Measurements from ENCODE around the gene NFKBIL1. TPM values are rescaled to one million over a fixed set of nuclear protein-coding genes. Genes with fewer than 3 reads are reported as not detected.

The NFKBIL1 gene
- total RNA-seq, 1 donor from 2014 or later = 33.2 TPM

GRCh38 chr6:31559958-31560696, 12.7 kb downstream of the NFKBIL1 start:
- Mint-ChIP-seq H3K4me3 (ENCODE audit: unreplicated experiment) (no peak overlapping the region), H3K36me3 (ENCODE audit: unreplicated experiment) (peaks cover 30% of the 10 kb centered on the region), H3K27me3 (ENCODE audit: unreplicated experiment) (no peaks in the 10 kb centered on the region), H3K27ac (ENCODE audit: unreplicated experiment) (peak overlapping the region; percentile 72), H3K9me3 (ENCODE audit: unreplicated experiment) (no peaks in the 10 kb centered on the region), H3K4me1 (ENCODE audit: unreplicated experiment) (peaks cover 25% of the 10 kb centered on the region)
- DNase-seq (ENCODE audit: extremely low spot score, unreplicated experiment) = no peak
- TF ChIP-seq, protein P1, sequence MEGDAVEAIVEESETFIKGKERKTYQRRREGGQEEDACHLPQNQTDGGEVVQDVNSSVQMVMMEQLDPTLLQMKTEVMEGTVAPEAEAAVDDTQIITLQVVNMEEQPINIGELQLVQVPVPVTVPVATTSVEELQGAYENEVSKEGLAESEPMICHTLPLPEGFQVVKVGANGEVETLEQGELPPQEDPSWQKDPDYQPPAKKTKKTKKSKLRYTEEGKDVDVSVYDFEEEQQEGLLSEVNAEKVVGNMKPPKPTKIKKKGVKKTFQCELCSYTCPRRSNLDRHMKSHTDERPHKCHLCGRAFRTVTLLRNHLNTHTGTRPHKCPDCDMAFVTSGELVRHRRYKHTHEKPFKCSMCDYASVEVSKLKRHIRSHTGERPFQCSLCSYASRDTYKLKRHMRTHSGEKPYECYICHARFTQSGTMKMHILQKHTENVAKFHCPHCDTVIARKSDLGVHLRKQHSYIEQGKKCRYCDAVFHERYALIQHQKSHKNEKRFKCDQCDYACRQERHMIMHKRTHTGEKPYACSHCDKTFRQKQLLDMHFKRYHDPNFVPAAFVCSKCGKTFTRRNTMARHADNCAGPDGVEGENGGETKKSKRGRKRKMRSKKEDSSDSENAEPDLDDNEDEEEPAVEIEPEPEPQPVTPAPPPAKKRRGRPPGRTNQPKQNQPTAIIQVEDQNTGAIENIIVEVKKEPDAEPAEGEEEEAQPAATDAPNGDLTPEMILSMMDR (IDR thresholded peaks at IDR 0.05) = no peak

- Mint-ChIP-seq H3K27ac (ENCODE audit: unreplicated experiment) (peak overlapping the region; percentile 48), H3K4me3 (ENCODE audit: unreplicated experiment) (no peak overlapping the region), H3K36me3 (ENCODE audit: unreplicated experiment) (peaks cover 30% of the 10 kb centered on the region), H3K9me3 (ENCODE audit: unreplicated experiment) (no peaks in the 10 kb centered on the region), H3K27me3 (ENCODE audit: unreplicated experiment) (no peaks in the 10 kb centered on the region), H3K4me1 (ENCODE audit: unreplicated experiment) (peaks cover 25% of the 10 kb centered on the region)
- DNase-seq (ENCODE audit: extremely low spot score, unreplicated experiment) = no peak
- TF ChIP-seq, protein P1 (IDR thresholded peaks at IDR 0.05) = no peak
Observed at GRCh38 chr6:31560697-31561058, 13.3 kb downstream of the NFKBIL1 start.

GRCh38 chr6:31567531-31568370, 20.3 kb downstream of the NFKBIL1 start:
- TF ChIP-seq, protein P1 (IDR thresholded peaks at IDR 0.05) = no peak
- no peaks in the 10 kb centered on the region for H3K9me3 Mint-ChIP-seq (ENCODE audit: unreplicated experiment)
- H3K27me3 Mint-ChIP-seq (ENCODE audit: unreplicated experiment) = peaks cover 6% of the 10 kb centered on the region
- H3K4me1 Mint-ChIP-seq (ENCODE audit: unreplicated experiment) = peaks cover 2% of the 10 kb centered on the region
- no peak for DNase-seq (ENCODE audit: extremely low spot score, unreplicated experiment)
- no peak overlapping the region for H3K27ac Mint-ChIP-seq (ENCODE audit: unreplicated experiment)
- H3K36me3 Mint-ChIP-seq (ENCODE audit: unreplicated experiment) = no peaks in the 10 kb centered on the region
- no peak overlapping the region for H3K4me3 Mint-ChIP-seq (ENCODE audit: unreplicated experiment)

GRCh38 chr6:31568537-31568961, 21.1 kb downstream of the NFKBIL1 start:
- no peaks in the 10 kb centered on the region for H3K4me1 Mint-ChIP-seq (ENCODE audit: unreplicated experiment)
- no peak for DNase-seq (ENCODE audit: extremely low spot score, unreplicated experiment)
- H3K9me3 Mint-ChIP-seq (ENCODE audit: unreplicated experiment) = no peaks in the 10 kb centered on the region
- H3K27ac Mint-ChIP-seq (ENCODE audit: unreplicated experiment) = no peak overlapping the region
- H3K4me3 Mint-ChIP-seq (ENCODE audit: unreplicated experiment) = no peak overlapping the region
- peaks cover 6% of the 10 kb centered on the region for H3K27me3 Mint-ChIP-seq (ENCODE audit: unreplicated experiment)
- TF ChIP-seq, protein P1 (IDR thresholded peaks at IDR 0.05) = no peak
- H3K36me3 Mint-ChIP-seq (ENCODE audit: unreplicated experiment) = no peaks in the 10 kb centered on the region
